Smooth muscle cell (in vitro differentiated cells): ENCODE results near the gene ODF4. TPM values are rescaled to one million over a fixed set of nuclear protein-coding genes. Genes with fewer than 3 reads are reported as not detected.

ENCODE experiments used
- DNase-seq: peaks from one replicate; lab custom pipeline; 2025; ENCODE audit not compliant: unreplicated experiment; lab: John Stamatoyannopoulos, UW
- H2AFZ ChIP-seq: fragments of 200-600 bp; sonication (generic); 2 replicates; pipeline ENCODE4 v1.6.0; 2016; ENCODE audit warnings: antibody characterized with exemption, low read depth, mild to moderate bottlenecking
- H3F3A ChIP-seq: fragments of 200-600 bp; sonication (generic); 2 replicates; pipeline ENCODE4 v1.6.0; 2017; ENCODE audit warnings: antibody characterized with exemption, low read depth
- H3K27ac ChIP-seq: fragments of 200-600 bp; sonication (generic); 2 replicates; pipeline ENCODE4 v1.5.1; 2016; ENCODE audit warnings: low read depth, mild to moderate bottlenecking
- H3K27me3 ChIP-seq: fragments of 200-600 bp; sonication (generic); 2 replicates; pipeline ENCODE4 v1.6.1; 2016; ENCODE audit warnings: low read depth, mild to moderate bottlenecking
- H3K36me3 ChIP-seq: fragments of 200-600 bp; sonication (generic); 2 replicates; pipeline ENCODE4 v1.5.1; 2016; ENCODE audit warnings: low read depth
- H3K4me1 ChIP-seq: fragments of 200-600 bp; sonication (generic); 2 replicates; pipeline ENCODE4 v1.5.1; 2016; ENCODE audit warnings: low read depth
- H3K4me2 ChIP-seq: fragments of 200-600 bp; sonication (generic); 2 replicates; pipeline ENCODE4 v1.6.0; 2016; ENCODE audit warnings: mild to moderate bottlenecking
- H3K4me3 ChIP-seq: fragments of 200-600 bp; sonication (generic); 2 replicates; pipeline ENCODE4 v1.5.1; 2016; ENCODE audit warnings: mild to moderate bottlenecking
- H3K79me2 ChIP-seq: fragments of 200-600 bp; sonication (generic); 2 replicates; pipeline ENCODE4 v1.6.0; 2016; ENCODE audit warnings: low read depth, mild to moderate bottlenecking
- H3K9ac ChIP-seq: fragments of 200-600 bp; sonication (generic); 2 replicates; pipeline ENCODE4 v1.6.0; 2016; ENCODE audit warnings: low read depth
- H3K9me3 ChIP-seq: fragments of 200-600 bp; sonication (generic); replicated peaks from 2 replicates; pipeline ENCODE4 v1.5.1; 2016; ENCODE audit warnings: low read depth
- H4K20me1 ChIP-seq: fragments of 200-600 bp; sonication (generic); 2 replicates; pipeline ENCODE4 v1.6.0; 2016; ENCODE audit warnings: low read depth
- CTCF ChIP-seq: fragments of 200-600 bp; sonication (generic); IDR thresholded peaks from 2 replicates; pipeline ENCODE4 v1.5.1; 2017; ENCODE audit warnings: borderline replicate concordance, mild to moderate bottlenecking, antibody characterized with exemption; ENCODE audit not compliant: insufficient read depth, poor library complexity, severe bottlenecking
- WGBS: methylation state at CpG from one replicate; pipeline ENCODE4 v1.1.7; 2016; ENCODE audit warnings: low lambda C conversion rate; 5-methylcytosine and 5-hydroxymethylcytosine counted together
- polyA plus RNA-seq: library from polyadenylated mRNA; unstranded; fragments of >200 nt; fragmentation: Nextera tagmentation; extraction: Ambion mirVana; gene quantifications from 2 replicates; pipeline ENCODE4 v1.2.1, GENCODE V29; 2016
- total RNA-seq: library from RNA; depleted of rRNA; stranded (reverse); fragments of >200 nt; gene quantifications from 2 replicates; pipeline ENCODE4 v1.2.3, GENCODE V29; 2014

The ODF4 gene
- total and polyA plus RNA-seq, 2 experiments from 2014 or later = not detected

GRCh38 chr17:8312726-8313600 lies 26.7 kb upstream of the ODF4 start:
- H3K27me3 ChIP-seq = peaks cover 54% of the 10 kb centered on the region
- no peak overlapping the region for H3K4me3 ChIP-seq
- H3K4me2 ChIP-seq = no peak overlapping the region
- no peak overlapping the region for H3K9ac ChIP-seq
- peaks cover 14% of the 10 kb centered on the region for H3K4me1 ChIP-seq
- no peak overlapping the region for H3K27ac ChIP-seq
- no peaks in the 10 kb centered on the region for H4K20me1 ChIP-seq
- H3F3A ChIP-seq = no peaks in the 10 kb centered on the region
- H3K36me3 ChIP-seq = no peaks in the 10 kb centered on the region
- 79% methylated on average over 7 of the region's 16 CpGs for WGBS
- H3K79me2 ChIP-seq = no peaks in the 10 kb centered on the region
- no peak for DNase-seq
- no peaks in the 10 kb centered on the region for H3K9me3 ChIP-seq
- no peak for TF ChIP-seq CTCF
- no peak overlapping the region for H2AFZ ChIP-seq

DNA sequence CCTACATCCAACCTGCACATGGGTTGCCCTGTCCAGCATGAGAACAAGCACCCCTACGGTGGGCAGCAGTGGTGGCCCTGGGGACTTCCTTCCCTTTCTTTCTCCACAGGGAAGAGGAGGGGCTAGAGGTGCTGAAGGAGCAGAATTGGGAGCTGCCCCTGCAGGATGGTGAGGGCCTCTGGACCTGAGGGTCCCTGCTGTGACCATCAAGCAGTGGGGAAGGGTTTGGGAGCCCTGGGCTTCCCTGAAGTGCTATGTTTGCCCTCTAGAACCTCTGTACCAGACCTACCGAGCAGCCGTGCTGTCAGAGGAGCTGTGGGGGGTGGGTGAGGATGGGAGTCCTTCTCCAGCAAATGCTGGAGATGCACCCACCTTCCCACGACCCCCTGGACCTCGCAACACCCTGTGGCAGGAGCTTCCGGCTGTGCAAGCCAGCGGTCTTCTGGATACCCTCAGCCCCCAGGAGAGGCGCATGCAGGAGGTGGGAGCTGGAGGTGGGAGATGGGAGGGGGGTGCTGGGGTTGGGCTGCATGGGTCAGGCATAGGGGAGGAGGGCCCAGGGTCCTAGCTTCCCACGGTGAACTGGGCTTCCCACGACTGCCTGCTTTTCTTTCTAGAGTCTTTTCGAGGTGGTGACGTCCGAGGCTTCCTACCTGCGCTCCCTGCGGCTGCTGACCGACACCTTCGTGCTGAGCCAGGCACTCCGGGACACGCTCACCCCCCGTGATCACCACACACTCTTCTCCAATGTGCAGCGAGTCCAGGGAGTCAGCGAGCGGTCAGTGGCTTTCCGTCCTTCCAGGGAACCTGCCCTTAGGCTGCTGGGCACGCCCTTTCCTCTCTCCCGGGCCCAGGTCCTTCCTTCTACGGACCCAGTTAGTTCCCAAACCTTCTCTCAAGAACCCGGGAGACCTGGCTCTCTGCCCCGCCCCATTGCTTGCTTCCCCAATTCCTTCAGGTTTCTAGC lies 24.6 kb upstream of the ODF4 start:
- Histone ChIP-seq H3F3A (no peaks in the 10 kb centered on the region), H3K27me3 (peaks cover 66% of the 10 kb centered on the region), H4K20me1 (no peaks in the 10 kb centered on the region), H3K4me1 (peaks cover 14% of the 10 kb centered on the region), H2AFZ (no peak overlapping the region), H3K4me3 (peak overlapping the region; percentile 23), H3K79me2 (no peaks in the 10 kb centered on the region), H3K9ac (no peak overlapping the region), H3K4me2 (peak overlapping the region; percentile 64), H3K9me3 (no peaks in the 10 kb centered on the region), H3K36me3 (no peaks in the 10 kb centered on the region), H3K27ac (no peak overlapping the region)
- WGBS = 12% methylated on average over 29 of the region's 29 CpGs
- DNase-seq = no peak
- no peak for TF ChIP-seq CTCF

DNA sequence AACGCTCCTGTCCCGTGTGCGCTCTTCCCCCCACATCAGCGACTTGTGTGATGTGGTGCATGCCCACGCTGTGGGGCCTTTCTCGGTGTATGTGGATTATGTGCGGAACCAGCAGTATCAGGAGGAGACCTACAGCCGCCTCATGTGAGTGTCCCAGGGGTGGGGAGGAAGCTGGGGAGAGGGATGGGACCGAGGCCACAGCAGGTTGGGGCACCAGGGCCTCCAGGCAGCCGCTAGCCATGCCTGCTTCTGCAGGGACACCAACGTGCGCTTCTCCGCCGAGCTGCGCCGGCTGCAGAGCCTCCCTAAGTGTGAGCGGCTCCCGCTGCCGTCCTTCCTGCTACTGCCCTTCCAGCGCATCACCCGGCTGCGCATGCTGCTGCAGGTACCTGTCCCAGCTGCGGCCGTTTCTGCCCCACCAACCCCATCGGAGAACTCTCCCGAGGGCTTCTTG lies 23.8 kb upstream of the ODF4 start:
- Histone ChIP-seq H3K9me3 (no peaks in the 10 kb centered on the region), H2AFZ (no peak overlapping the region), H3K4me1 (peaks cover 14% of the 10 kb centered on the region), H3K36me3 (no peaks in the 10 kb centered on the region), H3F3A (no peaks in the 10 kb centered on the region), H3K9ac (no peak overlapping the region), H4K20me1 (no peaks in the 10 kb centered on the region), H3K4me2 (peak overlapping the region; percentile 64), H3K79me2 (no peaks in the 10 kb centered on the region), H3K4me3 (peak overlapping the region; percentile 23), H3K27me3 (peaks cover 66% of the 10 kb centered on the region), H3K27ac (no peak overlapping the region)
- TF ChIP-seq CTCF = no peak
- DNase-seq = no peak
- 13% methylated on average over 26 of the region's 26 CpGs for WGBS
